ENCODE results near the gene CUL4A.

The CUL4A gene

GRCh38 chr13:113208421-113209335 lies 735 bp upstream of the CUL4A start, which contains the start of gene PCID2:
TSS of gene PCID2 (minus strand) at chr13:113208669. CDS start at chr13:113208634, 35 bp downstream.
- DNase-seq = peak; percentile 89 to 92

- DNase-seq = peak; percentile 78 to 81
Measured at GRCh38 chr13:113209759-113210421, 477 bp downstream of the CUL4A start.

- no peak for DNase-seq
Measured at GRCh38 chr13:113210833-113211232, 1.4 kb downstream of the CUL4A start.

GRCh38 chr13:113211774-113212173 lies 2.4 kb downstream of the CUL4A start:
- peak in 1 of 2 donors; percentile 19 for DNase-seq

- DNase-seq = no peak
Measured at GRCh38 chr13:113216254-113217048, 7.0 kb downstream of the CUL4A start.

- no peak for DNase-seq
Measured at GRCh38 chr13:113218586-113218985, 9.2 kb downstream of the CUL4A start.

GRCh38 chr13:113219256-113219940 lies 10.0 kb downstream of the CUL4A start:
- no peak for DNase-seq

GRCh38 chr13:113220141-113220598 lies 10.8 kb downstream of the CUL4A start:
- no peak for DNase-seq

- DNase-seq = no peak
Measured at GRCh38 chr13:113220877-113221276, 11.5 kb downstream of the CUL4A start.

- no peak for DNase-seq
Measured at GRCh38 chr13:113223070-113223469, 13.7 kb downstream of the CUL4A start.

- no peak for DNase-seq
Measured at GRCh38 chr13:113224486-113224885, 15.1 kb downstream of the CUL4A start.

- no peak for DNase-seq
Measured at GRCh38 chr13:113225515-113225914, 16.1 kb downstream of the CUL4A start.

- DNase-seq = no peak
Measured at GRCh38 chr13:113226873-113227450, 17.5 kb downstream of the CUL4A start.

GRCh38 chr13:113229161-113229560 lies 19.7 kb downstream of the CUL4A start:
- no peak for DNase-seq

GRCh38 chr13:113229791-113230190 lies 20.4 kb downstream of the CUL4A start:
- DNase-seq = no peak

GRCh38 chr13:113231306-113232207 lies 22.1 kb downstream of the CUL4A start:
- DNase-seq = no peak

- DNase-seq = no peak
Measured at GRCh38 chr13:113232208-113233003, 23.0 kb downstream of the CUL4A start.

GRCh38 chr13:113233101-113233500 lies 23.7 kb downstream of the CUL4A start:
- DNase-seq = no peak

- peak in 1 of 2 donors; percentile 20 for DNase-seq
Measured at GRCh38 chr13:113238536-113238935, 29.1 kb downstream of the CUL4A start.

- no peak for DNase-seq
Measured at GRCh38 chr13:113239357-113239756, 29.9 kb downstream of the CUL4A start.
